ENCODE measurements around the gene CD82.

Gene CD82

GRCh38 chr11:44618561-44619425 is 53.3 kb downstream of the CD82 start:
- no peak for DNase-seq (ENCODE audit: low read depth)

- DNase-seq (ENCODE audit: low read depth): no peak
These were observed 54.9 kb downstream of the CD82 start for GRCh38 chr11:44620328-44620725.

DNA sequence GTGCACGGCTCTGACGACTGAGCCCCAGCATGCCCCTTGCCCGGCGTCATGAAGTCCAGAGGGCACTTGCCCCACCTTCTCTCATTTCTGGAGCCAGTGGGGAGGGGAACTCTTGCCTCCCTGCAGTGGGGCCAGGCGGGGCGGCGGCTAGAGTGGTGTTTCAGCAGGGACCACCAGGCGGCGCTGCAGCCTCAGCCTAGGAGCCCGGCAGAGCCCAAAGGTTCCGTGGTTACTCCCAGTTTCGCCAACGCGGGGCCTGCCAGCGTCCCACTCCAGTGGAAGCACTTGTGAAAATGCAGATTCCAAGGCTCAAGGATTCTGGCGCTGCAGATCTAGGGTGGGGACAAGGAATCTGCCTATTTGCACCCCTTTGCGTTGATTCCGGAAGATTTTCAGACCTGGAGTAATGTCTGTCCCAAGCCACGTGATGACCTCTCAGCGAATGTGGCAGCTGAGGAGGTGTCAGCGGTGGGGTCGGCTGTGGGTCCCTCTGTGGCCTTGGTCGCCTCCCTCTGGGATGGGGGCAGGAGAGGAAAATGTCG is 55.7 kb downstream of the CD82 start:
- no peak for DNase-seq (ENCODE audit: low read depth)

DNA sequence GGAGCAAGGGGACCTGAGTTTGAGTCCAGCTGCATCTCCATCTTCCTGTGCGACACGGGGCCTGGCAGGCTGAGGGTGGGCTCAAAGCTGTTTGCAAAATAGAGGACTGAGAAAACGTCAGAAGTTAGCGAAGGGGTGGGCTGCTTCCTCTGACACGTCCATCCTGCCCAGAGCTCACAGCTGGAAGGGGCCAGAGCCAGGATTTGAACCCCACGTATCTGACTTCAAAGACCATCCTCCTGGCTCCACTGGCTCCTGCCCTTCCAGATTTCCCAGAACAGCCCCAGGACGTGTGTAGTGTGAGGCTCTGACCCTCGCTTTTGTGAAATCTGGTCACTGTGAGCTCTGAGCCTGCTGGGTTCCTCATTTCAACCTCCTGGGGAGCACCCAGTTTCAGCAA is 56.3 kb downstream of the CD82 start:
- DNase-seq (ENCODE audit: low read depth): no peak

DNA sequence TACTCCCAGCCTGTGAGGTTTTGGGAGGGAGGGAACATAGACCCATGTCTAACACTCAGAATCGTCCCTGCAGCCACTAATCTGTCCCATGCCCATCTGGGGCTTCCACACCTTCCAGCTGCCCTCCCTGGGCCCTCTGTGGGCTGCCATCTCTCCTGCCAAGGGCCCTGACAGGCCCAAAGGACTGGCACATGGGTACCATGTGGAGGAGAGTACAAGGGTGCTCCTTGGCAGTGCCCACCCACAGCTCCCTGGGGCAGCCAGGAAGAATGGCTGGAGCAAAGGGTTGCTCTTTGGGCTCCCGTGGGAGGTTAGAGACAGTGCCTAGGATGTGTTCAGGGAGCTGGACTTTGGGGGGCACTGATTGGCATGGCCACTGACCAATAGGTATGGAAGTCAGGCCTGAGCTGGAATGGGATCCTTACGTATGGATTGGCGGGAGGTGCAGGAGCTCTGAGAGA is 56.8 kb downstream of the CD82 start:
- DNase-seq (ENCODE audit: low read depth): no peak

DNA sequence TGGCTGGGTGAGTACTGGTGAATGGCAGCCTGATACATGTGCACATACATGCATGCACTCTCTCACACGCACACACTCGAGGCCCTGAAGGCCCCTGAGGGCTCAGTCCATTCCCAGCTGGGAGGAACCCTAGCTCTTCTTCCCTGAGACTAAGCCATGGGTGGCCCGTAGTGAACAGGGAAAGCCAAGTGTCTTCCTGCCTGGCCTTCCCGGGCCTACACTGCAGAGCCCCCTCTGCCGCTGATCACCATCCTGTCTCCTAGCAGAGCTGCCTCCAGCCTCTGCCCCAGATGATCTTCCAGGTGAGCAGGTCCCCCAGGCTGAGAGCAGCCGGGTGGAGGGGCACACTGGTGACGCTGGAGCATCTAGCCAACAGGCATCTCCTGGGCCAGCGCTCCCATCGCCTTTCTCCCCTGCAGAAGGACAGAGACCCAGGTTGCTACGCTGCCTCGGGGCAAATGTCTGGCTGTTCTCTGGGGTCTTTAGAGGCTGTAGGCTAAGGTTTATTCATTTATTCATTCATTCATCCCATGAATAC is 57.3 kb downstream of the CD82 start:
- DNase-seq (ENCODE audit: low read depth): no peak

GRCh38 chr11:44623341-44623730 is 57.9 kb downstream of the CD82 start:
- DNase-seq (ENCODE audit: low read depth): no peak

GRCh38 chr11:44623731-44624491 is 58.4 kb downstream of the CD82 start:
- DNase-seq (ENCODE audit: low read depth): no peak

DNA sequence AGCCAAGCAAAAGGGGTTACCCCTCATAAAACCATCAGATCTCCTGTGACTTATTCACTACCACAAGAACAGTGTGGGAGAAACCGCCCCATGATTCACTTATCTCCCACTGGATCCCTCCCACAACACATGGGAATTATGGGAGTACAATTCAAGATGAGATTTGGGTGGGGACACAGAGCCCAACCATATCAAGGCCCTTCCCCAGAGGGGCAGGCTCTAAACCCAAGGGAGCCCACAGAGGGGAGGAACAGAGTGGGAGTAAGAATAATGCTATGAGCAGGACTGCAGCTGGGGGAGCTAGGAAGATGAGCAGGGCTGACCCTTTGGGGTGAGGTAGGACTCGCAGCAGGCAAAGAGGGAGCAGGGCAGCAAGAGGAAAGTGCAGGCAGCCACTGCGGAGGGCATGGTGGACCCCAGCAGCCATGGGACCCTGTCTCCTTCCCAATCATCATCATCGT is 59.3 kb downstream of the CD82 start:
- DNase-seq (ENCODE audit: low read depth): no peak

DNA sequence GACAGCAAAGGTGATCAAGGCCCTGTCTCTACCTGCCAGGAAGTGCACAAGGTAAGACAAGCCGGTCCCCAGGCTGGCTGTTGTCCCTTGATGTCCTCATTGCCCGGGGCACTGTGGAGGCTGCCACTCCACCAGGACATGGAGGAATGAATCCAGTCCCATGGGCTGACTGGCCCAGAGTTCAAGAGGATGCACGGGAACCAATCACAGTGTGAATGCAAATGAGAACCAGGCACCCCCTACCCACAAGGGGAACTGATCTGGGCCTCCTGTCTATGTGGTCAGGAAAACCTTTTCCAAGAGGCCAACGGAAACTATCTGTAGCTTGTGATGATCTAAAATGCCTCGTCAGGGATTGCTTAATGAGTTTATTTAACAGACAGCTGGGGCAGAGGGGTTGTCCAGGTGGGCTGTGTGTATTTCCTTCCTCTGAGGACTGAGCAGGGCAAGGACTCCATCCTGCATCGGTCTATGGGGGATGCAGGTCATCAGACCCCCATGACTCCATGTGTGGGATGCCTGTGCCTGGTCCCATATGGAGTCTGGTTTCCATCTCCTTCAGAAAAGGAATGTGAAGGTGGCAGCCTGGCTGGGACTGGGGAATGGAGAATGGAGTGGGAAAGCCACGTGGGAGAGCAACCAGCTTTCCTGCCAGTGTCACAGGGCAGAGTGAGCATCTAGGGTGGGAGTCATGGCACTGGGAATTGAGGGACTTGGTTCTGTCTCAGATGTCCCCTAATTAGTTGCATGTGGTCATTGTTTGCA is 60.5 kb downstream of the CD82 start:
- no peak for DNase-seq (ENCODE audit: low read depth)

DNA sequence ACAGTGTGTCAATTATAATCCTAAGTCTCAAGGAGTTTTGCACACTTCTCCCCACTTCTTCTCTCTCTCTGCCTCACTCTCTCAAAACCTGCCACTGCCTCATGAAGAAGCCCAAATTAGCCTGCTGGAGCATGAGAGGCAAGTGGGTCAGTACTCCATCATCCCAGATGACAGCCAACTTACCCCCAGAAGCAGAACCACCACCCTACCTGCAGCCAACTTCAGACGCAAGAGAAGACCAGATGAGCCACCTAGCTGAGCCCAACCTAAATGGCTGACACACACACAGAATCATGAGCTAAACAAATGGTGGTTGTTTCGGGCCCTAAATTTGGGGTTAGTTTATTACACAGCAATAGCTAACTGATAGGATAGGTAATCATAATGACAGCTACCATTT is 61.2 kb downstream of the CD82 start:
- DNase-seq (ENCODE audit: low read depth): no peak

DNA sequence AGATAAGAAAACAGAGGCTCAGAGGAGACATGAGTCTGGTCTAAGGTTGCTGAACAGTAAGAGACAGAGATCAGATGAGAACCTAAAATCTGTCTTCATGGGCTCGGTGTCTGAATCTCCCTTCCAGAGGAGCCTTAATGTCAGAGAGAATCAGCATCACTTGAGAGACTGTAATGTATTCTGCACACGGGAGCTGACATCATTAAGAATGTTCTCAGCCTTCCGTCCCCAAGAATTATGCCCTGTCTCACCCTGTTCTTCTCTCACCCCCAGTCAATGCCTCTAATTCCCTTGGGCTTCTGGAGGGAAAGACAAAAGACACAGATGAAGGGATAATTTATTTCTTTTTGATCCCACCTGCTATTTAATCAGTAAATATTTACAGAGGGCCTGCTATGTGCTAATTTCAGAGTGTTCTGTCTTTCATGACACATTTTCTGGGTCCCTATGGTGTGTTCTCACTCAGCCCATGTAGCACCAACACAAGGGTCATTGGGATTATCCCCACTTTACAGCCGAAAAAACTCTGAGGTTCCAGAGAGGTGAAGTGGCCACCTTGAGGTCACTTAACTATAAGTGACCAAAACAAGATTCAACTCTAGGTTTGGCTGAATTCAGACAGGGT is 61.8 kb downstream of the CD82 start:
- DNase-seq (ENCODE audit: low read depth): no peak

GRCh38 chr11:44627911-44628729 is 62.7 kb downstream of the CD82 start:
- DNase-seq (ENCODE audit: low read depth): peak; percentile 25

DNA sequence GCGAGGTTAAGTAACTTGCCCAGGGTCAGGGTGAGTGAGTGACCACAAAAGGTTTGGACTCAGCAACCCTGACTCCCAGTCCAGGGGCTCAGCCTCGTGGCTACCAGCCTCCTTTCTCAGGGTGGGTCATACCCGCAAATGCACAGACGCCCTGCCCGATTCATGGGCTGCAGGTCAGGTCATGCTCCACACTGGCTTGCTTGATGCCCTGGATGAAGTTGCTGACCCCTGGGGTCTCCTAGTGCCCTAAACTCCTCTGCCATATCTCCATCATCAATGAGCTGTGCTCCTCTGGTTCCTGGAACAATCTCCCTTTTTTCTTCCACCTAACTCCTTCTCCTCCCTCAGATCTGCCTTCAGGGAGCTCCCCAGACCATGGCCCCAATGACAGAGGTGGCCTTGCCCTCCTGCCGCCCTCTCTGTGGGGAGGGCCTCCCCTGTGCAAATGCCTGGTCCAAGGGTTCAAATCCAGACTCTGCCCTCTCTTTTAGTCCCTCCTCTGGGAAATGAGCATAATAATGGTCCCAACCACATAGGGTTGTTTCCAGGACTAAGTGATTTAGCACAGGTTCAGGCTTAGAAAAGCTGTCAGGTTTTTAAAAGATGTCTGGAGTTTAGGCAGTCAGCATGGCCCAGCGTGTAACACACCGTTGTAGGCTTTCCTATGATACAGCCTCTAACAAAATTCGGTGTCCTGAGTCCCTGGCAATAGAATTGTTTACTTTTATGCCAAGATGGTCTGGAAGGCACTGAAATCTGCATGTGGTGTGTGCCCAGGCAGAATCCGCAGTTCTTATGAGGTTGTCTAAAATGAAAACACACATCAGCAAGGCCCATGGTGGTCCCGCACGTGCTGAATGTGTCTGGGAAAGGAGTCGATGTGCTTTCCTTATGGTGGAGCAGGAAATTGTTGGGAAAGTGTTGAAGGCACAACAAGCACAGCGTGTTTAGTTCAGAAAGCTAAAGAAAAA is 63.6 kb downstream of the CD82 start:
- no peak for DNase-seq (ENCODE audit: low read depth)

GRCh38 chr11:44629732-44630345 is 64.4 kb downstream of the CD82 start:
- no peak for DNase-seq (ENCODE audit: low read depth)

DNA sequence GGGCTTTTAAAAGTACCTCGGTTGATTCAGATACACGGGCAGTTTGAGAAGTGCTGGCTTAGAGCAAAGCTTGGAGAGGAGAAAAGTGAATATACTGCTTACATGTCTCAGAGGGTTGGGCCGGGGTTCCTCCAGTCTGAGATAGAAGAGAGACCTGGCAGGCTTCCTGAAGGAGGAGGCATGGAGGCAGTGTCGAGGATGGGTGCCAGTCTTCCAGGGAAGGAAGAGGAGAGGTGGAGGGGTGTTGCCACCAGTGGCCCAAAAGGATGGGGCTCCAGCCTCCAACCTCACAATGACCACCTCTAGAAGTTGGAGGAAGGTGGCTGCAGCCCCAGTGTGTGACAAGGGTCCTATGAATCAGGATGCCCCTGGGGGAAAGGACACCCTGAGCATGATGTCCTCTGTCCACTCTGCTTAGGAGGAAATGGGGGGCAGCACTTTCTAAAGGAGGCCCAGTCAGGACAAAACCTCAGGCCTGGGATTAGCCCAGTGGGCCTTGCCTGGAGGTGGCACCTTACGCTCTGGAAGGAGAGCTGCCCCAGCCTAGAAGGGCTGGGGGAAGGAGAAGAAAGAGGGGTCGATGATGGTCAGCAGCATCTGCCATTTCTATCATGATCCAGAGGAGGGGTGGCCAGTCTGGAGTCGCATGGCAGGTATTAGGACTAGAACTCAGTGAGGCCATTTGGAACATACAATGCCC is 65.2 kb downstream of the CD82 start:
- no peak for DNase-seq (ENCODE audit: low read depth)

DNA sequence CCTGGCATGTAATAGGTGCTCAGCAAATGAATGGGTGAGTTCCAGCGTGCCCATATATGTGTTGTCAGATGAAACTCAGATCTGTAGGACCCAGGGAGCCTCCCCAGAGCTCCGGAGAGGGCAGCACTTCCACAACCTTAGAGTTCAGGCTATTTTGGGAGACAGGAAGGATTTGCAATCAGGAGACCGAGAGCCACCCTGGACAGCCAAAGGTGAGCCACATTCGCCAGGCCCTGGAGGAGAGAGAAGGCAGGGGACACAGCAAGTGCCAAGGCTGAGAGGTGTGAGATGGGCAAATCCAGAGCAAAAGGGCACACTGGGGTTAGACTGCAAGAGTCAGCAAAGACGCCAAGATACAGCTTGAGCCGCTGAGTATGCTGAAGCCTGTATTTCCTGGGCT is 66.4 kb downstream of the CD82 start:
- no peak for DNase-seq (ENCODE audit: low read depth)

DNA sequence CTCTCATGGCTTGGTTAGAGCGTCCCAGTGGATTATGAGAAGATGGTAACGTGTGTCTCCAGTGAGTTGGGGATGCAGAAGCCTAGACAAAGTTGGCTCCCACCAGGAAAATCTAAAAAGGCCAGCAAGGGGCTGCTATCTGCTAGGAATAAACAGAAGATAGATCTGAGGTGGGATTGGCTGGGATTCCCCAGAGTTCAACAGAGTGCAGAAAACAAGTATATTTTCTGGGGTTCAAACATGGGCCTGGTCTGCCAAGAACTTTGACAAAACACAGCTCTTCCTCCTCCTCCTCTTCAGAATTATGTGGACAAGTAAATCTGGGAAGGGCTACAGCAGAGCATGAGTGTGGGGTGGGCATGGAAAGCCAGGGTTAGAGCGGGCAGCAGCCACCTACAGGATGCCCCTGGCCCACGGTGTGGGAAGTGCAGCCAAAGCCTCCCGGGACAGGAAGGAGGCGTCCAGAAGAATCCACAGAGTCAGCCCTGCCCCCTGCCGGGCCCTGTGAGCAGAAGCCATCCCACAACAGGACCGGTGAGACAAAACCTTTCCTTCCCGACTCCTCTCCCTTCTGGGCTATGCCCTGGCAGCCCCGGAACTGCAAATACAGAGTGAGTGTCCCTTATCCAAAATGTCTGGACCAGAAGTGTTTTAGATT is 67.1 kb downstream of the CD82 start:
- no peak for DNase-seq (ENCODE audit: low read depth)

Measured in stromal cell of bone marrow (primary cell).